Aorta (tissue), 5 donors: ENCODE measurements around the gene RETREG3. TPM values are rescaled to one million over a fixed set of nuclear protein-coding genes. Genes with fewer than 3 reads are reported as not detected.
A peak's percentile ranks its signal among the peaks of the same experiment; 100 is the strongest.

Source experiments
- ATAC-seq: fragments of 200-7000 bp; cut with Tn5 transposase; one replicate; pipeline ENCODE4 v1.9.1; 2022; ENCODE audit warnings: moderate library complexity; ENCODE audit not compliant: low FRiP score
- DNase-seq, 2 donors: peaks; one replicate each; pipeline ENCODE4 v3.0.0-alpha.2; 2020
- H3K27ac ChIP-seq, 2 donors: one replicate each; pipeline ENCODE4 v1.5.1; 2013; ENCODE audit warnings: low read length in 2 of 2, mild to moderate bottlenecking in 2 of 2, moderate library complexity in 2 of 2, control low read depth in 1 of 2, inconsistent platforms in 1 of 2, low read depth in 1 of 2
- H3K27me3 ChIP-seq, 2 donors: one replicate each; pipeline ENCODE4 v1.6.1; 2013; ENCODE audit warnings: control low read depth in 1 of 2, low read length in 1 of 2, mild to moderate bottlenecking in 1 of 2, moderate library complexity in 1 of 2; ENCODE audit not compliant: insufficient read depth in 2 of 2, control insufficient read depth in 1 of 2
- H3K36me3 ChIP-seq, 2 donors: one replicate each; pipeline ENCODE4 v1.6.1; 2013; ENCODE audit warnings: control low read depth in 1 of 2, low read length in 1 of 2, mild to moderate bottlenecking in 1 of 2; ENCODE audit not compliant: insufficient read depth in 2 of 2, control insufficient read depth in 1 of 2
- H3K4me1 ChIP-seq, 2 donors: one replicate each; pipeline ENCODE4 v1.6.1; 2013; ENCODE audit warnings: low read length in 2 of 2, control low read depth in 1 of 2, mild to moderate bottlenecking in 1 of 2, moderate library complexity in 1 of 2; ENCODE audit not compliant: insufficient read depth in 2 of 2, control insufficient read depth in 1 of 2
- H3K4me3 ChIP-seq, 2 donors: one replicate each; pipeline ENCODE4 v1.5.1; 2013; ENCODE audit warnings: low read length in 2 of 2, control low read depth in 1 of 2, mild to moderate bottlenecking in 1 of 2
- H3K9me3 ChIP-seq: one replicate; pipeline ENCODE4 v1.6.1; 2013; ENCODE audit warnings: mild to moderate bottlenecking, low read length; ENCODE audit not compliant: control insufficient read depth
- WGBS, 2 donors: extraction: QIAGEN DNeasy Blood & Tissue Kit; methylation state at CpG; one replicate each; pipeline ENCODE4 v1.1.7; 2013; 5-methylcytosine and 5-hydroxymethylcytosine counted together
- intact Hi-C, 2 donors: fragments of 100-400 bp; cut with DNase I; formaldehyde crosslinking; loops; one replicate each; pipeline versions ENCODE4 v1.14.2 to v1.15.0; 2022
- polyA plus RNA-seq, 2 donors: library from polyadenylated mRNA; stranded (reverse); fragments of 200-250 nt; gene quantifications; one replicate each; pipeline ENCODE4 v1.2.3, GENCODE V29; 2013
- total RNA-seq, 2 donors: library from RNA; stranded (reverse); fragmentation: NEBNext Ultra II Directional; extraction: Animal tissue kit (Norgen Biotek cat#: 25700); gene quantifications; one replicate each; pipeline ENCODE4 v1.2.1, GENCODE V29; 2021
- donor health status: healthy with polysubstance abuse.
- donor health status: Bipolar disorder and iron deficiency.
- donor health status: DM: no; HTN: no; CAD: no.
- donor health status: DM: no; HTN: no; CAD: no.
- donor health status: DM: yes; HTN: yes; CAD: no.

The RETREG3 gene
- total and polyA plus RNA-seq, 4 donors: 11.5 to 54.1 (median 35.3) TPM

- Histone ChIP-seq H3K27ac (no peak overlapping the region), H3K4me1 (no peaks in the 10 kb centered on the region), H3K9me3 (no peaks in the 10 kb centered on the region), H3K27me3 (no peaks in the 10 kb centered on the region), H3K4me3 (no peak overlapping the region), H3K36me3 (peaks cover 0 to 11% of the 10 kb centered on the region in 2 donors)
- DNase-seq (peak in 1 of 2 donors; percentile 64), ATAC-seq (no peak)
- 85% methylated on average over 14 of the region's 14 CpGs for WGBS, 2 donors
- intact Hi-C loops: no loop called here
These were observed 40.6 kb downstream of the RETREG3 start for GRCh38 chr17:42568341-42569111.

- peak within 1 kb of the TSS; percentile 57 to 74 for H3K4me3 ChIP-seq
- H3K4me1 ChIP-seq: no peaks in the 10 kb centered on the region
- no peaks in the 10 kb centered on the region for H3K27me3 ChIP-seq
- ATAC-seq (peak; percentile 91), DNase-seq (peak; percentile 96 to 99)
- H3K27ac ChIP-seq: peak within 1 kb of the TSS; percentile 7 to 74
- H3K36me3 ChIP-seq: peaks cover 0 to 5% of the 10 kb centered on the region in 2 donors
- 0% methylated on average over 65 to 72 of the region's 72 CpGs for WGBS, 2 donors
- no peaks in the 10 kb centered on the region for H3K9me3 ChIP-seq
- intact Hi-C loops: no loop called here
These were observed 42.1 kb downstream of the RETREG3 start, which contains the start of gene MLX for GRCh38 chr17:42566883-42567573. Gene MLX, plus strand, starts transcription at chr17:42567100. Its CDS starts 25 bp downstream, at chr17:42567125.

- Histone ChIP-seq H3K36me3 (peaks cover 0 to 2% of the 10 kb centered on the region in 2 donors), H3K4me1 (no peaks in the 10 kb centered on the region), H3K27ac (peak overlapping the region in 1 of 2 donors; percentile 69), H3K4me3 (peak overlapping the region in 1 of 2 donors; percentile 14), H3K9me3 (no peaks in the 10 kb centered on the region), H3K27me3 (no peaks in the 10 kb centered on the region)
- intact Hi-C loops: no loop called here
- ATAC-seq (peak; percentile 49), DNase-seq (no peak)
- WGBS, 2 donors: 27 to 29% methylated on average over 28 of the region's 28 CpGs
These were observed 42.8 kb downstream of the RETREG3 start for GRCh38 chr17:42566215-42566882.

GRCh38 chr17:42565523-42566214 is 43.5 kb downstream of the RETREG3 start:
- no peak overlapping the region for H3K4me3 ChIP-seq
- H3K27me3 ChIP-seq: no peaks in the 10 kb centered on the region
- H3K9me3 ChIP-seq: no peaks in the 10 kb centered on the region
- H3K4me1 ChIP-seq: no peaks in the 10 kb centered on the region
- intact Hi-C loops: no loop called here
- DNase-seq (peak in 1 of 2 donors; percentile 76), ATAC-seq (no peak)
- H3K36me3 ChIP-seq: peaks cover 0 to 2% of the 10 kb centered on the region in 2 donors
- WGBS, 2 donors: 92 to 93% methylated on average over 16 of the region's 16 CpGs
- no peak overlapping the region for H3K27ac ChIP-seq

GRCh38 chr17:42564815-42565522 is 44.2 kb downstream of the RETREG3 start:
- intact Hi-C loops: no loop called here
- Histone ChIP-seq H3K9me3 (no peaks in the 10 kb centered on the region), H3K27me3 (no peaks in the 10 kb centered on the region), H3K27ac (no peak overlapping the region), H3K36me3 (peaks cover 0 to 2% of the 10 kb centered on the region in 2 donors), H3K4me1 (no peaks in the 10 kb centered on the region), H3K4me3 (no peak overlapping the region)
- DNase-seq (no peak), ATAC-seq (no peak)
- WGBS, 2 donors: 88 to 92% methylated on average over 15 of the region's 15 CpGs

- Histone ChIP-seq H3K27ac (no peak overlapping the region), H3K4me3 (no peak overlapping the region), H3K9me3 (no peaks in the 10 kb centered on the region), H3K27me3 (no peaks in the 10 kb centered on the region), H3K36me3 (peaks cover 0 to 2% of the 10 kb centered on the region in 2 donors), H3K4me1 (no peaks in the 10 kb centered on the region)
- intact Hi-C loops: no loop called here
- WGBS, 2 donors: 73 to 85% methylated on average over 7 to 9 of the region's 9 CpGs
- peak in 1 of 2 donors; percentile 52 for DNase-seq
- ATAC-seq: no peak
These were observed 45.2 kb downstream of the RETREG3 start for GRCh38 chr17:42563950-42564349.

- Histone ChIP-seq H3K36me3 (peaks cover 0 to 2% of the 10 kb centered on the region in 2 donors), H3K4me3 (no peak overlapping the region), H3K27me3 (no peaks in the 10 kb centered on the region), H3K9me3 (no peaks in the 10 kb centered on the region), H3K4me1 (no peaks in the 10 kb centered on the region), H3K27ac (no peak overlapping the region)
- DNase-seq (peak in 1 of 2 donors; percentile 10), ATAC-seq (no peak)
- intact Hi-C loops: no loop called here
- WGBS, 2 donors: 4 to 7% methylated on average over 1 of the region's 1 CpG
These were observed 45.6 kb downstream of the RETREG3 start for GRCh38 chr17:42563543-42563942.

GRCh38 chr17:42563143-42563509 is 46.0 kb downstream of the RETREG3 start:
- peaks cover 0 to 2% of the 10 kb centered on the region in 2 donors for H3K36me3 ChIP-seq
- H3K9me3 ChIP-seq: no peaks in the 10 kb centered on the region
- DNase-seq: no peak
- no peaks in the 10 kb centered on the region for H3K27me3 ChIP-seq
- H3K27ac ChIP-seq: no peak overlapping the region
- no peak for ATAC-seq
- H3K4me1 ChIP-seq: no peaks in the 10 kb centered on the region
- intact Hi-C loops: no loop called here
- WGBS, 2 donors: 76 to 80% methylated on average over 14 of the region's 14 CpGs
- no peak overlapping the region for H3K4me3 ChIP-seq
